ENCODE measurements around the gene ELFN2.

GRCh38 chr22:37462436-37462835 is 35.2 kb upstream of the ELFN2 start:
- no peak for TF ChIP-seq CTCF (conservative IDR thresholded peaks at IDR 0.05)
- no peak for TF ChIP-seq EZH2 (IDR thresholded peaks at IDR 0.05; ENCODE audit: low read depth)
